Measurements from ENCODE around the gene WRAP53. TPM values are rescaled to one million over a fixed set of nuclear protein-coding genes. Genes with fewer than 3 reads are reported as not detected.
A peak's percentile ranks its signal among the peaks of the same experiment; 100 is the strongest.
"Not testable (repeated sequence)": the region's sequence is repeated elsewhere in the genome, so short reads cannot be mapped to it uniquely, and the experiment has no call there.

Gene WRAP53
- 7.1 and 11.2 TPM in 2 replicates for total RNA-seq

- peak; percentile 99 for DNase-seq
Measured at GRCh38 chr17:7687908-7688807, at the start of gene WRAP53. Gene WRAP53 (plus strand): TSS chr17:7688477. CDS start chr17:7688649, 172 bp downstream.

GRCh38 chr17:7640783-7641182, 47.5 kb upstream of the WRAP53 start:
- DNase-seq: no peak

GRCh38 chr17:7641635-7642034, 46.6 kb upstream of the WRAP53 start:
- DNase-seq: not testable (repeated sequence)

GRCh38 chr17:7644775-7645174, 43.5 kb upstream of the WRAP53 start:
- DNase-seq: no peak

- DNase-seq: no peak
Measured at GRCh38 chr17:7646457-7646856, 41.8 kb upstream of the WRAP53 start.

- DNase-seq: no peak
Measured at GRCh38 chr17:7647018-7647417, 41.3 kb upstream of the WRAP53 start.

GRCh38 chr17:7650509-7651096, 37.7 kb upstream of the WRAP53 start, which contains the start of gene ATP1B2:
Gene ATP1B2 (plus strand): TSS chr17:7650926. CDS start chr17:7651519, 593 bp downstream.
- DNase-seq: peak; percentile 51

GRCh38 chr17:7651097-7651664, 37.1 kb upstream of the WRAP53 start:
- DNase-seq: no peak

- no peak for DNase-seq
Measured at GRCh38 chr17:7651665-7652387, 36.5 kb upstream of the WRAP53 start.

GRCh38 chr17:7652388-7653356, 35.6 kb upstream of the WRAP53 start:
- no peak for DNase-seq

GRCh38 chr17:7654832-7655540, 33.3 kb upstream of the WRAP53 start:
- no peak for DNase-seq

- DNase-seq: no peak
Measured at GRCh38 chr17:7655541-7655840, 32.8 kb upstream of the WRAP53 start.

GRCh38 chr17:7656958-7657609, 31.2 kb upstream of the WRAP53 start:
- DNase-seq: no peak

- no peak for DNase-seq
Measured at GRCh38 chr17:7667656-7668406, 20.4 kb upstream of the WRAP53 start.

GRCh38 chr17:7668482-7668881, 19.8 kb upstream of the WRAP53 start:
- no peak for DNase-seq

GRCh38 chr17:7673239-7673638, 15.0 kb upstream of the WRAP53 start:
- DNase-seq: peak; percentile 13

GRCh38 chr17:7674934-7675333, 13.3 kb upstream of the WRAP53 start:
- DNase-seq: no peak

- DNase-seq: no peak
Measured at GRCh38 chr17:7676533-7676932, 11.7 kb upstream of the WRAP53 start.

GRCh38 chr17:7677388-7678067, 10.7 kb upstream of the WRAP53 start:
- peak; percentile 18 for DNase-seq
